Kidney (tissue), 14 donors: ENCODE data around the gene ANKUB1. TPM values are rescaled to one million over a fixed set of nuclear protein-coding genes. Genes with fewer than 3 reads are reported as not detected.

Experiments
- DNase-seq, 5 donors: peaks; one replicate each; pipeline ENCODE4 v3.0.0-alpha.2; 2013 to 2020
- FAIRE-seq: peaks from 2 replicates; lab custom pipeline; 2012; peaks lifted over from hg19 to GRCh38; lab: Jason Lieb, UNC
- H3K27ac ChIP-seq, 2 donors: one replicate each; pipeline ENCODE4 v1.7.0; 2013; ENCODE audit warnings: low read depth in 2 of 2, low read length in 2 of 2, inconsistent platforms in 1 of 2
- H3K27me3 ChIP-seq: one replicate; pipeline ENCODE4 v1.7.1; 2013; ENCODE audit warnings: low read length, inconsistent platforms; ENCODE audit not compliant: control insufficient read depth, insufficient read depth
- H3K36me3 ChIP-seq, 3 donors: one replicate each; pipeline versions ENCODE4 v1.7.0 to v1.7.1; 2013; ENCODE audit warnings: low read length in 3 of 3, control low read depth in 1 of 3, inconsistent platforms in 1 of 3; ENCODE audit not compliant: insufficient read depth in 3 of 3, control insufficient read depth in 2 of 3
- H3K4me1 ChIP-seq, 3 donors: one replicate each; pipeline versions ENCODE4 v1.7.0 to v1.7.1; 2013; ENCODE audit warnings: low read length in 3 of 3, inconsistent platforms in 1 of 3, low read depth in 1 of 3; ENCODE audit not compliant: control insufficient read depth in 2 of 3, insufficient read depth in 2 of 3
- H3K4me3 ChIP-seq, 3 donors: one replicate each; pipeline versions ENCODE4 v1.7.0 to v1.8.1; 2013; ENCODE audit warnings: low read length in 3 of 3, control low read depth in 1 of 3, inconsistent platforms in 1 of 3
- H3K9ac ChIP-seq, 3 donors: one replicate each; pipeline versions ENCODE4 v1.7.0 to v1.7.1; 2013; ENCODE audit warnings: low read length in 3 of 3, control low read depth in 1 of 3, inconsistent platforms in 1 of 3
- H3K9me3 ChIP-seq, 3 donors: one replicate each; pipeline versions ENCODE4 v1.7.0 to v1.7.1; 2013; ENCODE audit warnings: low read length in 3 of 3, control low read depth in 1 of 3, inconsistent platforms in 1 of 3; ENCODE audit not compliant: control insufficient read depth in 2 of 3, insufficient read depth in 1 of 3
- intact Hi-C: fragments of 100-400 bp; cut with DNase I; formaldehyde crosslinking; loops from one replicate; pipeline ENCODE4 v1.11.1; 2022
- polyA plus RNA-seq: library from polyadenylated mRNA; stranded (reverse); fragments of 350-450 nt; fragmentation: Illumina TruSeq; extraction: RNeasy Lipid Tissue Mini Kit (QIAGEN cat#74804); gene quantifications from one replicate; pipeline ENCODE4 v1.2.3, GENCODE V29; 2014; ENCODE audit warnings: low read depth, low replicate concordance; ENCODE audit not compliant: insufficient read depth
- total RNA-seq: library from RNA; stranded (reverse); fragmentation: NEBNext Ultra II Directional; extraction: Animal tissue kit (Norgen Biotek cat#: 25700); gene quantifications from one replicate; pipeline ENCODE4 v1.2.1, GENCODE V29; 2021
- TF ChIP-seq, protein P1 (sequence below): IDR thresholded peaks from 3 replicates; pipeline ENCODE4 v1.5.1; 2012; ENCODE audit warnings: mild to moderate bottlenecking, moderate library complexity, borderline replicate concordance; ENCODE audit not compliant: insufficient read depth; ENCODE audit errors: extremely low read depth
- donor health status: control.
- donor health status: control.
- donor health status: control.
- donor health status: control.
- donor health status: control.
- donor health status: DM: yes; HTN: yes; CAD: no.
- donor health status: Normal renal cell carcinoma (clear cell type).

The ANKUB1 gene
- total and polyA plus RNA-seq, 2 donors from 2014 or later = not detected

DNA sequence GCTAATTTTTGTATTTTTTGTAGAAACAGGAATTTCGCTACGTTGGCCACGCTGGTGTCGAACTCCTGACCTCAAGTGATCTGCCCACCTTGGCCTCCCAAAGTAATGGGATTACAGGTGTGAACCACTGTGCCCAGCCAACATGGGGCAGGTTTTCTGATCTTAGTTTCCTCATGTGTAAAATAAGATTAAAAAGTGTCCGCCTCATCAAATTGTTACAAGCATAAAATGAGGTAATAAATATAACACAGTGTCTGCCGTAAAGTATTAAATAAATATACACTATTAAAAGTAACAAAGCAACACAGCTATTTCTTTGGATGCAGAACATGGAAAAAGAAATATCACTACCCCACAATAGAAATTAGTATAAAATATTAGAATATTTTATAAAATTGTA, 23.6 kb downstream of the ANKUB1 start:
- TF ChIP-seq, protein P1, sequence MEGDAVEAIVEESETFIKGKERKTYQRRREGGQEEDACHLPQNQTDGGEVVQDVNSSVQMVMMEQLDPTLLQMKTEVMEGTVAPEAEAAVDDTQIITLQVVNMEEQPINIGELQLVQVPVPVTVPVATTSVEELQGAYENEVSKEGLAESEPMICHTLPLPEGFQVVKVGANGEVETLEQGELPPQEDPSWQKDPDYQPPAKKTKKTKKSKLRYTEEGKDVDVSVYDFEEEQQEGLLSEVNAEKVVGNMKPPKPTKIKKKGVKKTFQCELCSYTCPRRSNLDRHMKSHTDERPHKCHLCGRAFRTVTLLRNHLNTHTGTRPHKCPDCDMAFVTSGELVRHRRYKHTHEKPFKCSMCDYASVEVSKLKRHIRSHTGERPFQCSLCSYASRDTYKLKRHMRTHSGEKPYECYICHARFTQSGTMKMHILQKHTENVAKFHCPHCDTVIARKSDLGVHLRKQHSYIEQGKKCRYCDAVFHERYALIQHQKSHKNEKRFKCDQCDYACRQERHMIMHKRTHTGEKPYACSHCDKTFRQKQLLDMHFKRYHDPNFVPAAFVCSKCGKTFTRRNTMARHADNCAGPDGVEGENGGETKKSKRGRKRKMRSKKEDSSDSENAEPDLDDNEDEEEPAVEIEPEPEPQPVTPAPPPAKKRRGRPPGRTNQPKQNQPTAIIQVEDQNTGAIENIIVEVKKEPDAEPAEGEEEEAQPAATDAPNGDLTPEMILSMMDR = no peak
- no peaks in the 10 kb centered on the region for H3K9me3 ChIP-seq
- no peaks in the 10 kb centered on the region for H3K36me3 ChIP-seq
- no peaks in the 10 kb centered on the region for H3K4me1 ChIP-seq
- no peak overlapping the region for H3K27ac ChIP-seq
- FAIRE-seq (no peak), DNase-seq (no peak)
- no peak overlapping the region for H3K9ac ChIP-seq
- intact Hi-C loops = no loop called here
- peaks cover 2% of the 10 kb centered on the region for H3K27me3 ChIP-seq
- no peak overlapping the region for H3K4me3 ChIP-seq

DNA sequence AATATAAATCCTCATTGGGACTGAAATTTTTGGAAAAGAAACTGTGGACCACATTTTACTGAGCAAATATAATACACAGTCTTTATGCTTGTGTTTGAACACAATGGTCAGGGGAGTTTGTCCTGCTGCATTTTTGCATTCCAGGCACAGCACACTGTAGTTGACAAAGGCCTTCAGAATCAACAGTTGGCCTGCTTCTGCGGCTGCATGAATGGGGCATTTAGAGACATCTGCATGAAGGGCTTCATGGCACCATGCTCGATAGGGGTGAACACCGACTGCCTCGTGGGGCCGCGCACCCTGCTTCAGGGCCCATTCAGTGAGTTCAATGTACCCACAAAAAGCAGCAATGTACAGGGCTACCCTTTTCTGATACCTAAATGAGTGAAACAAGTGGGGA, 24.6 kb downstream of the ANKUB1 start:
- DNase-seq = no peak
- no peaks in the 10 kb centered on the region for H3K36me3 ChIP-seq
- no peak overlapping the region for H3K9ac ChIP-seq
- H3K27me3 ChIP-seq = peaks cover 4% of the 10 kb centered on the region
- H3K4me1 ChIP-seq = no peaks in the 10 kb centered on the region
- intact Hi-C loops = no loop called here
- no peak overlapping the region for H3K4me3 ChIP-seq
- TF ChIP-seq, protein P1 = no peak
- H3K9me3 ChIP-seq = no peaks in the 10 kb centered on the region
- FAIRE-seq = no peak
- no peak overlapping the region for H3K27ac ChIP-seq

DNA sequence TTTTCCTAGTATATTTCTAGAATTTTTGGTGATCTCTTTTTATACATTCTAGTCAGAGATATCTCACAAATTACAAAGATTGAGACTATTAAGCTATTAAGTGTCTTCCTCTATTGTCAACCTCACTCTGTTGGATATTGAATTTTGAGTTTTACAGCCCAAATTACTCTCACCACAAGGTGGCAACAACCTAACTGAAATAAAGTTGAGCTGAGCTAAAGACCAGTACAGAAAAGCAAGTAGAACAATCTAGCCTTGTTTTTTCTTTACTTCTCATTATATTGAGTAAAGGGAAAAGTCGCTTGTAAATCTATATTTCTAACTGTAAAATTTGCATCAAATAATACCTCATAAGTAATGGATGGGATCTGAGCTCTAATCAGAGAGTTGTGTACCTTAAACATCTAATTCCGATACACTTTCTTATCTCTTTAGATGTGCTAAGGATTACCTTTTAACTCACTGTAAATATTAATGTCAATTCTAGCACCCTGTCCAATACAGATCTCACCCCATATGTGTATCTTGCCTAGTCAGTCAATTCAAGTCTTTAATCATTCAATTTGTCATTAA, 26.5 kb downstream of the ANKUB1 start:
- TF ChIP-seq, protein P1 = peak; percentile 51
- DNase-seq = peak in 2 of 5 donors; percentile 29 to 41
- Histone ChIP-seq H3K36me3 (no peaks in the 10 kb centered on the region), H3K4me1 (no peaks in the 10 kb centered on the region), H3K9ac (no peak overlapping the region), H3K27ac (no peak overlapping the region), H3K9me3 (no peaks in the 10 kb centered on the region), H3K4me3 (no peak overlapping the region), H3K27me3 (peaks cover 4% of the 10 kb centered on the region)
- intact Hi-C loops = no loop called here
- FAIRE-seq = peak; percentile 83

DNA sequence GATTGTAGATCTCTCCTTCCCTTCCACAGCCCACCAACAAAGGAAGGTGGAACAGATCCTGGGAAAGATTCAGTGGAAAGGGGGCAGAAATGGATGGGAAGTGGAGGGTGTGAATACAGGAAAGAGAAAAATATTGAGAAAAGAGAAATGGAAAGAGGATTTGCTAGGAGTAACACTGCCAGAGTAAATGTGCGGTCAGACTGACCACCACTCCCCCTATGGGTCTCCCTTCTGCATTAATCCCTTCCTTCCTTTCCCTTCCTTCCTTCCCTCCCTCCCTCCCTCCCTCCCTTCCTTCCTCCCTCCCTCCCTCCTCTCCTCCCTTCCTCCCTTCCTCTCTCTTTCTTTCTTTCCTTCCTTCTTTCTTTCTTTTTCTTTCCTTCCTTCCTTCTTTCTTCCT, 28.1 kb downstream of the ANKUB1 start:
- DNase-seq (no peak), FAIRE-seq (no peak)
- Histone ChIP-seq H3K9ac (no peak overlapping the region), H3K36me3 (no peaks in the 10 kb centered on the region), H3K27ac (no peak overlapping the region), H3K27me3 (peaks cover 4% of the 10 kb centered on the region), H3K9me3 (no peaks in the 10 kb centered on the region), H3K4me3 (no peak overlapping the region), H3K4me1 (no peaks in the 10 kb centered on the region)
- intact Hi-C loops = no loop called here
- TF ChIP-seq, protein P1 = no peak
